ENCODE results near the gene LPCAT1.

LPCAT1 gene

GRCh38 chr5:1444361-1445189 is 79.2 kb downstream of the LPCAT1 start:
- no peak for DNase-seq (ENCODE audit: low read depth)

DNA sequence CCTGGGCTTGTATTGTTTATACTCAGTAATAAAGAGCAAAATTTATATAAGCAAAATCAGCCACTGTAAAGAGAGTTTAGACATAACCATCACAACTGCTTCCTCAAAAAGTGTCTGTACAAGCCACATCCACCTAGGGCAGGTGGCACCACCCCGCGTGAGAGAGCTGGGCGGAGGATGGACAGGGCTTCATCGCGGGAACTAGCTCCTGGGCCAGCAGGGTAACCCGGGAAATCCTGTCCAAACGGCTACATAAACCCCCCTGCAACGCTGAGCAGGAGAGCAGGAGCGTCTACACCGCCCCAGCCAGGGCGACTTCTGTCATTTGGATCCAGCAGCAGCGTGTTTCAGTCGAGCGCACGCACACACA is 79.8 kb downstream of the LPCAT1 start:
- no peak for DNase-seq (ENCODE audit: low read depth)

DNA sequence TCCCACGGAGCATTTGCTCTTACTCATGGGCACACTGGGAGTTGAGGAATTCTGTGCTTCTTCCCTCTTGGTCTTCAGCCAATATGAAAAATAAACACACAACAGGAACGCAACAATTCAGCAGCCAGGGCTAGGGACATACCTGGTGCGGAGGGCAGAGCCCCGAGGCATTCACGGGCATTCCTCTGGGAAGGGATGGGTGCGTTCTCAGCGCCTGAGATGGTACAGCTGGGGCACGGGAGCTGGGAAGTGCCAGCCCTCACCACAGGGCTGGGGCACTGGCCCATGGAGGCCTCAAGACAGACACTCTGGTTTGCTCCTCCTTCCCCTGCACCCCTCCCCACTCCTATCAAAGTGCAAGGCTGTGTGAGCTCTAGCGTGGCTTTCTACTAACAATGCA is 80.6 kb downstream of the LPCAT1 start:
- DNase-seq (ENCODE audit: low read depth), result no peak

DNA sequence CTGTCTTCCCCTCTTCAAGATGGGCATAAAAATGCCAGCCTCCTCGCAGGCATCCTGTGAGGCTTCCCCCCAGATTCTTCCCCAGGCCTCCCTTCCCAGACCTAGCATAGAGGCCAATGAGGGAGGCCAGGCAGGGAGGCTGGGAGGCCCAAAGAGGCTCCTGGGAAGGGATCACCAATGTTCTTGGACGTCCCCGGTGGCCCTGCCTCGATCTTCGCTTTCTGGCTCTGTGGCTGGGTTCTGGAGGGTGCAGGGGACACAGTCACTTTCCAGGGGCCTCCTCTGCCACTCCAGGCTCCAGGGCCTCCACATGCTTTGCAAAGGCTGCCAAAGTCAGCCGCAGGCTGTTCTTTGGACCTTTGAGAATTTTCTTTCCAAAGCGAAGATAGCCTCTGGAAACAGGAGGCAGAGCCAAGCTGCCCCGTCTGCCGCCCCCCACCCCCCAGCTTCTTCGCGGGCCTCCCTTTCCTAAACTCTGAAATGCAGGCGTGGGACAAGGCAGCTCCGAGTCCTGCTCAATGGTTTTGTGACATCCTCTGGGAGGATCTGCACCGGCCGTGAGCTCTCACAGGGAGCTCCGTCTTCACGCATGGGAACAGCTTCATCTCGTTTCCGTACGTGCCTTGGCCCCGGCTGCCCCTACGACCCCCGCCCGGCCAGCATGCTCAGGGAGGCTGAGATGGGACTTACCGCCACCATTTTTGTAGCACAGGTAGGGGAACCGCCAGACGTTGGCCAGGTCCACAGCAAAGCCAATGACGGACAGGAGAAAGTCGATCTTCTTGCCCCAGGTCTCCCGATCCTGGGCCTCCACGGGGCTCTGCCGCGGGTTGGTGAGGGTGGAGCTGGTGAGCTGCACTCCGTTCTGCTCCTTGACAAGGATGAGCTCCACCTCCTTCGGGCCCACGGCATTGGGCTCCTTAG is 81.3 kb downstream of the LPCAT1 start:
- DNase-seq (ENCODE audit: low read depth), result no peak

GRCh38 chr5:1441166-1441865 is 82.4 kb downstream of the LPCAT1 start:
- no peak for DNase-seq (ENCODE audit: low read depth)

GRCh38 chr5:1440098-1440493 is 83.7 kb downstream of the LPCAT1 start:
- no peak for DNase-seq (ENCODE audit: low read depth)

- no peak for DNase-seq (ENCODE audit: low read depth)
These were observed 84.2 kb downstream of the LPCAT1 start for GRCh38 chr5:1439388-1440097.

- no peak for DNase-seq (ENCODE audit: low read depth)
These were observed 84.9 kb downstream of the LPCAT1 start for GRCh38 chr5:1438871-1439270.

- no peak for DNase-seq (ENCODE audit: low read depth)
These were observed 85.7 kb downstream of the LPCAT1 start for GRCh38 chr5:1437876-1438559.

- peak; percentile 3 for DNase-seq (ENCODE audit: low read depth)
These were observed 86.4 kb downstream of the LPCAT1 start for GRCh38 chr5:1437226-1437829.

DNA sequence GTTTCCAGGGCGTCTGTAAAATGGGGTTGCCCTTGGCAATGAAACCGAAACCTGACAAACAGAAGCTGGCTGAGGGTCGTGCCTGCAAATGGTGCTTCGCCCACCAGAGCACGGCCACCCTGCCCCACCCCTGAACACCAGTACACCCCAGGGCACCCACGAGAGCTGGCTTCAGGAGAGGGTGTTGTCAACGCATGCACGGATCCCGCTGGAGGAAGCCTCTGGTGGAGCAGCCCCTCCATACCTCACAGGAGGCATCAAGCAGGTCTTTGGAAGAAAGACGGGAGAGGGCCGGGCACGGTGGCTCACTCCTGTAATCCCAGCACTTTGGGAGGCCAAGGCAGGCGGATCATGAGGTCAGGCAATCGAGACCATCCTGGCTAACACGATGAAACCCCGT is 87.1 kb downstream of the LPCAT1 start:
- DNase-seq (ENCODE audit: low read depth), result no peak

GRCh38 chr5:1436036-1436435 is 87.7 kb downstream of the LPCAT1 start:
- DNase-seq (ENCODE audit: low read depth), result no peak

- DNase-seq (ENCODE audit: low read depth), result no peak
These were observed 88.4 kb downstream of the LPCAT1 start for GRCh38 chr5:1435369-1435768.

DNA sequence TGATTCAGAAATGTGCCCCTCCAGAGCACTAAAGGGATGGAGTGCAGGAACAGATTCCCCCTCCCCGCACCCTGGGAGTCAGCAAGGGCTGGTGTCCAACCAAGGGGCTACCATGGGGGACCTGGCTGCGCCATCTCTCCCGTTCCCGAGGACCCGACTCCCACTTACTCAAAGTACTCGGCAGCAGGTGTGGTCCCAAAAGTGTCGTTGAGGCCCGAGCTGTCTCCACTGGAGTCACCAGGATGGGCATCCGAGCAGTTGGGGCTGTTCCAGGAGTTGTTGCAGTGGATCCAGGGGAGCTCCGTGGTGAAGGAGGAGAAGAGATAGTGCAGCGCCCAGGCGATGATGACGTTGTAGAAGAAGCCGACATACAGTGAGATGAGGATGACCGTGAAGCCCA is 91.5 kb downstream of the LPCAT1 start:
- no peak for DNase-seq (ENCODE audit: low read depth)

DNA sequence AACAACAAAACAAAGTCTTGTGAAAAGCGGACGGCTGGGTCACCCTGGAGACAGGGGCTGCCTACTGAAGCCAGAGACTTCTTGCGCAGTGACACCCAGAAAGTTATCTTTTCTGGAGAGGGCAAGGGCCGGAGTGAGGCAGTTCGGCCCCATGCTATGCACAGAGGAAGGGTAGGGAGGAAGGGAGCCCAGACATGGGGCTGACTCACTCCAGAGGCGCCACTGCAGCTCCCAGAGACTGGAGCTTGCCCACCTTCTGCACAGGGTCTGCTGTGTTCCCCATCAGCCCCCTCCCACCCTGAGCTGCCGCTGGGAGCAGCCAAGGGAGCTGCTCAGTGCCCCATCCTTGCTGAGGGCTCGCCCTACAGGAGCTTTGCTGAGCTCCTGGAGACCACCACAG is 91.9 kb downstream of the LPCAT1 start:
- DNase-seq (ENCODE audit: low read depth), result no peak

- DNase-seq (ENCODE audit: low read depth), result no peak
These were observed 92.5 kb downstream of the LPCAT1 start for GRCh38 chr5:1431021-1431811.

DNA sequence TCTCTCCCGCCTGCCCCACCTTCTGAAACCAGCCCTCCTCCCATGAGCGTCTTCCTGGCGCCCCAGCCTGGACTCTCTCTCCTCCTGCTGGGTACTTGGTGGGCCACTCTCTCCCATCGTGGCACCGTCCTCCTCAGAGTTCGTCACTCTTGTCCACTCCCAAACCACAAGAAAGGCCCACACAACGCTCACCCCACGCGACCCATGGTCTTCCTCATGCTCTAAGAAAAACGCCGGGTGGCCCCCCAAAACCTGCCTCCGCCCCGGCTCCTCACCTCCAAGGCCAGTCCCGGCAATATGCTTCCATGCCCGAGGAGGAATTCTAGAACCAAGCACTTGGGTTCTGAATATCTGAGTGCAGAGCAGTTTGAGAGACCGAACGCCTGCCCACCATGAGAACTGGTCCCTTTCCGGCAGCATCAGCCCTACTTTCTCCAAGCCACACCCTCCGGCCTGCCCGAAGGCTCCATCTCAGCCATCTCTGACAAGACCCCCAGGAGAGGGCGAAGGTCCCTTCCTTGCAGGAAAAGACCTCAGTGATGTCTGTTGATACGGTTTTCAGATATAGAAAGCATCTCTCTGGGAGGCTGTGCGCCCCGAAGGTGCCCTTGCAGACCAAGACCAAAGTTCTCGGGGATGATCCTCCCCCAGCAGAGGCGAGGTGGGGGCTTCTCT is 93.5 kb downstream of the LPCAT1 start:
- no peak for DNase-seq (ENCODE audit: low read depth)

- DNase-seq (ENCODE audit: low read depth), result no peak
These were observed 94.3 kb downstream of the LPCAT1 start for GRCh38 chr5:1429496-1429895.

DNA sequence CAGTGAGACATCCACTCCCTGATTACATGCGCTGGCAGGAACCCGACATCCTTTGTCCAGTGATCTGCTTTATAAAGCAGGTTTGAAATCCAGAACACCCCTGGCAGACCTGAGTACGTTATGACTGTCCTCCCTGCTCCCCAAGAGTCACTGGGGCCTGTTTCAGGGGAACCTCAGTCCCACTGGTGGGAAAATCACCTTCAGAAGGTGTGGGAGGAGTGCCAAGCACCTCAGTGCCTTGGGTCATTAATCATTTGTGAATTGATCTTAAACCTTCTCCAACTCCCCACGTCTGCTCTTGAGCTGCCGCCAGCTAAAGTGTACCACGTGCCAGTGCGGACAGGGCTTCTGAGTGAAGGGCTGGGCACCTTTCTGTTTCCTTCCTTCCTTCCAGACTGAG is 94.7 kb downstream of the LPCAT1 start:
- no peak for DNase-seq (ENCODE audit: low read depth)

DNA sequence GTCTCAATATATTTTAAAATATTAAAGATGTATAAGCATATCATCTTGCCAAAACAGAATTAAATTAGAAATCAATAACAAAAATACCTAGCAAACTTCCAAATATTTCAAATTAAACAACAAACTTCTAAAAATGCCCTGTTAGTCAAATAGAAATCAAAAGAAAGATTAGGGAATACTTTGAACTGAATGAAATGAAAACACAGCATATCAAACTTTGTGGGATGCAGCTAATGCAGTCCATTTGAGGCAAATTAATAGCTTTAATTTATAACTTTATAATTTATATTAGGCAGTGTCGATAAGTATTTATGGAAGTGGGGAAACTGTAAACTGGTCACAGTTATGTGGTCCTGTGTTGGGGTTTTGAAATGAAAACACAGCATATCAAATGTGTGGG is 95.7 kb downstream of the LPCAT1 start:
- DNase-seq (ENCODE audit: low read depth), result no peak
